ENCODE measurements around the gene OAF. TPM values are rescaled to one million over a fixed set of nuclear protein-coding genes. Genes with fewer than 3 reads are reported as not detected.

The OAF gene
- total RNA-seq, 1 experiment from 2014 or later: 10.6 TPM

DNA sequence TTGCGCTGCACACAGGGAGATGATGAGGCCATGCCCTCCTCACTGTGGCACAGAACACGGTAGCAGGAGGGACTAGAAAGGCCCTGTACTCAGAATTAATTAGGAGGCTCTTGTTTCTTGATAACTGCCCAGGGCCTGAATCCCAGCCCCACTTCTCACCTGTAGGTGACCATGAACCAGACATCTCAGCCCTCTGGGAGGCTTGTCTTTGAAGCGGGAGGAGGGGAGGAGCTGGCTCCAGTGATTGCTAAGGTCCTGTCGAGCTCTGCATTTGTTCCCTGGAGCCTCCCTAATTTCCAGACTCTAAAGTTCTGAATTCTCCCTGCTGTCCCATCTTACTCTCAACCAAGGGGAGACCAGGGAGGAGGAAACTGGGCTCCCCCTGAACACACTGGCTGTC lies 19.8 kb upstream of the OAF start:
- peaks cover 34% of the 10 kb centered on the region for H3K4me1 ChIP-seq
- no peak for DNase-seq
- H3K27me3 ChIP-seq: no peaks in the 10 kb centered on the region
- no peaks in the 10 kb centered on the region for H3K9me3 ChIP-seq (replicated peaks)
- no peaks in the 10 kb centered on the region for H3K36me3 ChIP-seq
- H3K4me3 ChIP-seq: no peak overlapping the region
- no peak overlapping the region for H3K27ac ChIP-seq

- peaks cover 29% of the 10 kb centered on the region for H3K4me1 ChIP-seq
- H3K27me3 ChIP-seq: no peaks in the 10 kb centered on the region
- H3K27ac ChIP-seq: no peak overlapping the region
- H3K36me3 ChIP-seq: no peaks in the 10 kb centered on the region
- no peaks in the 10 kb centered on the region for H3K9me3 ChIP-seq (replicated peaks)
- no peak overlapping the region for H3K4me3 ChIP-seq
- DNase-seq: no peak
Observed at GRCh38 chr11:120192831-120193625, 17.8 kb upstream of the OAF start.

DNA sequence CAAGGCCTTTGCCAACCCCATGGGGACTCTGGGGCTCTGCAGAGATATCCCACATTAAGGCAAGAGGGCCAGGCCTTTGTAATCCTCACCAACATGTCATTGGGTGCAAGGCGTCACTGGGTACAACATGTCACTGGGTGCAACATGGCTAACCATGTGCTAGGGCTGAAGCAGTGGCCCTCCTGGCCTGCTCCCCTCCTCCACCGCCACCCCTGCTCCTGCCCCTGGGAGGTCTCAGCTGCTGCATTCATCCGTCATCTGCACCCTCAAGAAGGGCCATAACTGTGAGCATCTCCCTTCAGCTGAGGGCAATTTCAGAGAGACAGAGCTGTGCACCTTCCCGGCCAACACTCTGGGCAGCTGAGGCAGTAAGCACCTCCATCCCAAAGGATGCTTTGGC lies 16.7 kb upstream of the OAF start:
- Histone ChIP-seq H3K27ac (no peak overlapping the region), H3K27me3 (no peaks in the 10 kb centered on the region), H3K4me3 (no peak overlapping the region), H3K9me3 (replicated peaks) (no peaks in the 10 kb centered on the region), H3K4me1 (peaks cover 40% of the 10 kb centered on the region), H3K36me3 (no peaks in the 10 kb centered on the region)
- DNase-seq: no peak

DNA sequence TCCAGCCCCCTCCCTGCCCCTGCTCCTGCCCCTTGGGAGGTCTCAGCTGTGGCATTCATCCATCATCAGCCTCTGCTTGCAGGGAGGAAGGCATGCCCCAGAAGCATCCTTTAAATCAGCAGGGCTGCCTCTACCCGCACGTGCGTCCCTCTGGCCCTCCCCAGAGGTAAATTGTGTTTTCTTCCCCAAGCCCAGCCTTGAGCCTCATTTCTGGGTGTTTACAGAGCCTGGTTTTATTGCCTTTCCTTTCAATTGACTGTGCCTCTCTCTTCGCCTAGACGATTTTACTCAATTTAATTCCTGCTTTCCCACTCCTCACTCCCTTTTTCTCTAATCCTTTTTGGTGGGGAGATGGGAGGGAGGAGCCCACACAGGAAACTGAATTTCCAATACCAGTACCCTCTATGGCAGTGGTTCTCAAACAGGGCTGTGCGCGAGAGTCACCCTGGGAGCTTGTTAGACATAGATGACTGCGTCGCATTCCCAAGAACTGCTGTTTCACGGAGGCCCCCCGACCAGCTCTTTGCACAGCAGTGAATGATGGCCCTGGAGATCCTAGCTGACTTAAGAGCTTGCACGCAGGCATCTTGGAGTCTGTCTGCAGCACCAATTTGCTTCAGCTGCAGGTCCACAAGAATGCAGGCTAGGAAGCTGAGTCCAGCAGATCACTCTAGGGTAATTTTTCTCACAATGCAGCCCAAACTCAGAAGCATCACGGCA lies 15.1 kb upstream of the OAF start:
- Histone ChIP-seq H3K4me3 (no peak overlapping the region), H3K27me3 (no peaks in the 10 kb centered on the region), H3K36me3 (no peaks in the 10 kb centered on the region), H3K9me3 (replicated peaks) (no peaks in the 10 kb centered on the region), H3K27ac (peak overlapping the region; percentile 92), H3K4me1 (peaks cover 41% of the 10 kb centered on the region)
- peak; percentile 75 to 79 for DNase-seq

DNA sequence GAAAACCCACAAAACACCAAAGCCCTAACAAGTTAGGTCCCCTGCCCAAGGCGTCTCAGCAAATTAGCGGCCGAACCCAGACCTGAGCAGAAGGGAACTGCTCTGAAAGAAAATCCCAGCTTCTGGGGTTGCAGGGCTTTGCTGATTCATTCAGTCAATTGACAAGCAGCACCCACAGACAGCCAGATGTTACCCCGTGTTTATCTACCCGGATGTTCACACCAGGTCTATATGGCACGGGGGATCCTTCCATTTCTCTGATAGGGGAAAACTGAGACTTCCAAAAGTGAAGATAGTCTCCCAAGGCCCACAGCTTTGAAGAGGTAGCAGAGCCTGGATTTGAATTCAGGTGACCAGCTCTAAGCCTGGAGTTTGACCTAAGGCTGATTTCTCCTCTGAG lies 14.0 kb upstream of the OAF start:
- Histone ChIP-seq H3K27ac (peak overlapping the region; percentile 92), H3K4me3 (no peak overlapping the region), H3K9me3 (replicated peaks) (no peaks in the 10 kb centered on the region), H3K36me3 (no peaks in the 10 kb centered on the region), H3K27me3 (no peaks in the 10 kb centered on the region), H3K4me1 (peaks cover 41% of the 10 kb centered on the region)
- no peak for DNase-seq

- peak; percentile 81 to 88 for DNase-seq
- Histone ChIP-seq H3K4me1 (peaks cover 41% of the 10 kb centered on the region), H3K4me3 (no peak overlapping the region), H3K36me3 (no peaks in the 10 kb centered on the region), H3K9me3 (replicated peaks) (no peaks in the 10 kb centered on the region), H3K27me3 (no peaks in the 10 kb centered on the region), H3K27ac (peak overlapping the region; percentile 92)
Observed at GRCh38 chr11:120197251-120197891, 13.5 kb upstream of the OAF start.

GRCh38 chr11:120197977-120198376 lies 12.9 kb upstream of the OAF start:
- DNase-seq: peak; percentile 26 to 50

GRCh38 chr11:120198403-120198786 lies 12.4 kb upstream of the OAF start:
- peaks cover 41% of the 10 kb centered on the region for H3K4me1 ChIP-seq
- no peaks in the 10 kb centered on the region for H3K27me3 ChIP-seq
- peak overlapping the region; percentile 92 for H3K27ac ChIP-seq
- no peak overlapping the region for H3K4me3 ChIP-seq
- DNase-seq: no peak
- H3K36me3 ChIP-seq: no peaks in the 10 kb centered on the region
- H3K9me3 ChIP-seq (replicated peaks): no peaks in the 10 kb centered on the region

More at GRCh38 chr11:120197977-120198376, 12.9 kb upstream of the OAF start:
- Histone ChIP-seq H3K27ac (peak overlapping the region; percentile 92), H3K36me3 (no peaks in the 10 kb centered on the region), H3K4me1 (peaks cover 41% of the 10 kb centered on the region), H3K9me3 (replicated peaks) (no peaks in the 10 kb centered on the region), H3K4me3 (no peak overlapping the region), H3K27me3 (no peaks in the 10 kb centered on the region)

DNA sequence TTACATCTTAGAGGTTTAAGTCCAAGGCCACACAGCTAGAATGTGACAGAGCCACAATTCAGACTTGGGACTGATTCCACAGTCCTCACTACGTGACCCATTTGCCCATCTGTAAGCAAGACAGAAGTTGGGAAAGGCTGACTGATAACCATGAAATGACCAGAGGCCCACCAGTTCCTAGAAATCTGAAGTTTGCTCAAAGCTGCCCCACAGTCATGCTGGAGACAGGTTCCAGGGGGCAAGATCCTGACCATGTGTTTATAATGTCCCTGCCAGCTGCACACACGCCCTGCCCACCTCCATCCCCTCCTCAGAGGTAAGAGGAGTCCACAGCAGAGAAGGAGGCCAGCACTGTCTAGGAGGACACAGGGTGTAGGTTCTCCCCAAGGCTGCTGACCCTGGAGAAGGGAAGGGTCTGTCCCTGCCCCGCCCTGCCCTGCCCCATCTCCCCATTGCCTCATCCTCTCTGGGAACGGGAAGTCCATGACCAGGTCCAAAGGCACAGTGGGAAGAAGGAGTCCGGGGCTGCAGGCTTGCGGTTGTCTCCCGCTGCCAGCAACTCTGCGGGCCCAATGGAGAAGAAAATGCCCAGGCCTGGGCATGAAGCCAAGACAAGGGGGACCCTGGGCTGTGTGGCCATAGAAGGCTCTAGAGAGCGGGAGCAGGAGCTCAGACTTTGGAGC lies 11.9 kb upstream of the OAF start:
- no peaks in the 10 kb centered on the region for H3K36me3 ChIP-seq
- H3K4me1 ChIP-seq: peaks cover 40% of the 10 kb centered on the region
- no peak overlapping the region for H3K4me3 ChIP-seq
- no peaks in the 10 kb centered on the region for H3K9me3 ChIP-seq (replicated peaks)
- peak overlapping the region; percentile 92 for H3K27ac ChIP-seq
- H3K27me3 ChIP-seq: no peaks in the 10 kb centered on the region
- DNase-seq: no peak

- no peak overlapping the region for H3K4me3 ChIP-seq
- no peaks in the 10 kb centered on the region for H3K9me3 ChIP-seq (replicated peaks)
- no peaks in the 10 kb centered on the region for H3K36me3 ChIP-seq
- H3K27me3 ChIP-seq: no peaks in the 10 kb centered on the region
- no peak for DNase-seq
- peaks cover 35% of the 10 kb centered on the region for H3K4me1 ChIP-seq
- no peak overlapping the region for H3K27ac ChIP-seq
Observed at GRCh38 chr11:120199613-120200012, 11.2 kb upstream of the OAF start.

DNA sequence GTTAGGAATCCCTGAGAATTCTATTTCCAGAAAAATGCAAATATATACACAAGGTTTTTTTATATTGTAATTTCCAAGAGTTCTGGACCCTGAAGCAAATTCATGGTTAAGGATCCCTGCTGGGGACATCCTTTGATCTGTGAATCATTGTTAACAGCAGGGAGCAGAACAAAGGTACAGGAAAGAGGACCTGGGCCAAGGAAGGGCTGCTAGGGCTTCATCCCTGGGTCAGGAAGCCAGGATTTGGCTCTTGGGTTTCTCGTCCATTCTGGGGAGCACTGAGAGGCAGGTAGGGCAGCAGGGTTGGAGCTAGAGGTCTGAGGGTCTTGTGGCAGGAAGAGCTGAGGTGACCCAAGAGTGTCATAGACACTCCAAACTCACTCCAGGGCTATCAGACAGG lies 10.2 kb upstream of the OAF start:
- H3K4me1 ChIP-seq: peaks cover 27% of the 10 kb centered on the region
- H3K4me3 ChIP-seq: no peak overlapping the region
- H3K36me3 ChIP-seq: no peaks in the 10 kb centered on the region
- H3K27ac ChIP-seq: no peak overlapping the region
- H3K27me3 ChIP-seq: no peaks in the 10 kb centered on the region
- no peak for DNase-seq
- no peaks in the 10 kb centered on the region for H3K9me3 ChIP-seq (replicated peaks)

DNA sequence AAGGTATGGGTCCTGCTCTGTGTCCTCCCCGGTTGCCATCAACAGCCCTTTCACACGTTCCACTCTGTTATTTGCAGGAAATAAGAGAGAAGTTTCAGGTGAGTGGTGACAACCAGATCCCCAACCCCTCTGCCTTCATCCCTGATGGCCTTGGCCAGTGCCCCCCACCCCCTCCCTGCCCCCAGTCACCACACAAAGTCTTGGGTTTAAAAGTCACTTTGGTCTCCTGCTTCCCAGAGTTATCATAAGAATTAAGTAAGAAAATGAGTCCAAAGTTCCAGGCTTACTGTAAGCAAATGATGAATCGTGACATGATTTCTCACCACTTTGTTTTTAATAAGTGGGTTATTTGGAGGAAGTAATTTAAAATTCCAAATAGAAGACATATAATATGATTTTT lies 9.2 kb upstream of the OAF start:
- no peak overlapping the region for H3K4me3 ChIP-seq
- H3K36me3 ChIP-seq: no peaks in the 10 kb centered on the region
- H3K9me3 ChIP-seq (replicated peaks): no peaks in the 10 kb centered on the region
- no peak for DNase-seq
- no peak overlapping the region for H3K27ac ChIP-seq
- no peaks in the 10 kb centered on the region for H3K27me3 ChIP-seq
- peaks cover 20% of the 10 kb centered on the region for H3K4me1 ChIP-seq

- Histone ChIP-seq H3K27ac (no peak overlapping the region), H3K4me3 (no peak overlapping the region), H3K9me3 (replicated peaks) (no peaks in the 10 kb centered on the region), H3K27me3 (no peaks in the 10 kb centered on the region), H3K36me3 (no peaks in the 10 kb centered on the region), H3K4me1 (peaks cover 12% of the 10 kb centered on the region)
- no peak for DNase-seq
Observed at GRCh38 chr11:120203626-120204025, 7.2 kb upstream of the OAF start.

DNA sequence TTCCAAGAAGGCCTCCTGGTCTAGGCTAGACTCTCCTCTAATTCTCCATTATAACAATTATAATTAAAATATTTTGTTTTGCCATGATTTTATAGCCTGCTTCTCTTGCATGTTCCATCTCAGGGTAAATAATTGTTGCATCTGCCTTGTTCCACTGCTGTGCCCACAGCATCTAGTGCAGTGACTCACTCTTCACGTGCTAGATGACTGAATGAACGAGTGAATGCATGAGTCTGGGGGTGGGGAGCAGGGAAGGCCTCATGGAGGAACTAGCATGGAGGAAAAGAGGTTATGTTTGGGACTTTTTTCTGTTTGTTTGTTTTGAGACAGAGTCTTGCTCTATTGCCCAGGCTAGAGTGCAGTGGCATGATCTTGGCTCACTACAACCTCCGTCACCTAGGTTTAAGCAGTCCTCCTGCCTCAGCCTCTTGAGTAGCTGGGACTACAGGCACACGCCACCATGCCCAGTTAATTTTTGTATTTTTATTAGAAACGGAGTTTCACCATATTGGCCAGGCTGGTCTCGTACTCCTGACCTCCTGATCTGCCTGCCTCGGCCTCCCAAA lies 5.2 kb upstream of the OAF start:
- H3K9me3 ChIP-seq (replicated peaks): no peaks in the 10 kb centered on the region
- no peak overlapping the region for H3K27ac ChIP-seq
- 0 out of 2 replicates have a peak, but pooled peaks cover 2% of the 10 kb centered on the region for H3K27me3 ChIP-seq
- 0 out of 2 replicates have a peak, but pooled peaks cover 7% of the 10 kb centered on the region for H3K4me1 ChIP-seq
- no peaks in the 10 kb centered on the region for H3K36me3 ChIP-seq
- H3K4me3 ChIP-seq: no peak overlapping the region
- DNase-seq: no peak

All from SJCRH30 (cell line).